Coronary artery (tissue), 2 donors: ENCODE data around the gene DLX3.

Experiments
- DNase-seq: peaks from one replicate; pipeline ENCODE4 v3.0.0-alpha.2; 2017; ENCODE audit warnings: low spot score
- H3K27ac ChIP-seq, 2 donors: fragments of 200-600 bp; sonication (generic); one replicate each; pipeline ENCODE4 v1.5.1; 2016 to 2019
- H3K4me3 ChIP-seq: fragments of 200-600 bp; sonication (generic); 2 replicates; pipeline ENCODE4 v1.5.1; 2016; ENCODE audit warnings: mild to moderate bottlenecking, moderate library complexity
- TF ChIP-seq, protein P1 (sequence below): fragments of 200-600 bp; sonication (generic); IDR thresholded peaks from one replicate; pipeline ENCODE4 v1.5.1; 2019; ENCODE audit warnings: antibody characterized with exemption

The DLX3 gene

DNA sequence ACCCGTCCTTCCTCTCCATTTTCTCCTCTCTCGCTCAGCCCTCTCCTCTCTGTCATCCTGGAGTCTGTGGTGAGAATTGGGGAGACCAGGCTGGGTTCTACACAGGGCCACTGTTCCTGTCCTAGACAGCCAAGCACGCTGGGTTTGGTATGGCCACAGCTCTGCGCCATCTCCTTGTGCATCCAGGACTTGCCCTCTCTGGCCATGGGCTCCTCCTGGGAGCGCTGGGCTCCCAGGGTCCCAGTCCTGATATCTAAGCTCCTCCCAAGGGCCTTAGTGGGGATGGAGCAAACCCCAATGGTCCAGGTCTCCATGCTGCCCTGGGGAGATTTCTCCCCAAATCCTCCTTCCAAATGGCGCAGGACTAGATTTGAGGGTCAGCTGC is 33.7 kb upstream of the DLX3 start:
- no peak for DNase-seq
- TF ChIP-seq, protein P1, sequence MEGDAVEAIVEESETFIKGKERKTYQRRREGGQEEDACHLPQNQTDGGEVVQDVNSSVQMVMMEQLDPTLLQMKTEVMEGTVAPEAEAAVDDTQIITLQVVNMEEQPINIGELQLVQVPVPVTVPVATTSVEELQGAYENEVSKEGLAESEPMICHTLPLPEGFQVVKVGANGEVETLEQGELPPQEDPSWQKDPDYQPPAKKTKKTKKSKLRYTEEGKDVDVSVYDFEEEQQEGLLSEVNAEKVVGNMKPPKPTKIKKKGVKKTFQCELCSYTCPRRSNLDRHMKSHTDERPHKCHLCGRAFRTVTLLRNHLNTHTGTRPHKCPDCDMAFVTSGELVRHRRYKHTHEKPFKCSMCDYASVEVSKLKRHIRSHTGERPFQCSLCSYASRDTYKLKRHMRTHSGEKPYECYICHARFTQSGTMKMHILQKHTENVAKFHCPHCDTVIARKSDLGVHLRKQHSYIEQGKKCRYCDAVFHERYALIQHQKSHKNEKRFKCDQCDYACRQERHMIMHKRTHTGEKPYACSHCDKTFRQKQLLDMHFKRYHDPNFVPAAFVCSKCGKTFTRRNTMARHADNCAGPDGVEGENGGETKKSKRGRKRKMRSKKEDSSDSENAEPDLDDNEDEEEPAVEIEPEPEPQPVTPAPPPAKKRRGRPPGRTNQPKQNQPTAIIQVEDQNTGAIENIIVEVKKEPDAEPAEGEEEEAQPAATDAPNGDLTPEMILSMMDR: no peak
- Histone ChIP-seq H3K4me3 (no peak overlapping the region), H3K27ac (peak overlapping the region; percentile 61 to 92)

DNA sequence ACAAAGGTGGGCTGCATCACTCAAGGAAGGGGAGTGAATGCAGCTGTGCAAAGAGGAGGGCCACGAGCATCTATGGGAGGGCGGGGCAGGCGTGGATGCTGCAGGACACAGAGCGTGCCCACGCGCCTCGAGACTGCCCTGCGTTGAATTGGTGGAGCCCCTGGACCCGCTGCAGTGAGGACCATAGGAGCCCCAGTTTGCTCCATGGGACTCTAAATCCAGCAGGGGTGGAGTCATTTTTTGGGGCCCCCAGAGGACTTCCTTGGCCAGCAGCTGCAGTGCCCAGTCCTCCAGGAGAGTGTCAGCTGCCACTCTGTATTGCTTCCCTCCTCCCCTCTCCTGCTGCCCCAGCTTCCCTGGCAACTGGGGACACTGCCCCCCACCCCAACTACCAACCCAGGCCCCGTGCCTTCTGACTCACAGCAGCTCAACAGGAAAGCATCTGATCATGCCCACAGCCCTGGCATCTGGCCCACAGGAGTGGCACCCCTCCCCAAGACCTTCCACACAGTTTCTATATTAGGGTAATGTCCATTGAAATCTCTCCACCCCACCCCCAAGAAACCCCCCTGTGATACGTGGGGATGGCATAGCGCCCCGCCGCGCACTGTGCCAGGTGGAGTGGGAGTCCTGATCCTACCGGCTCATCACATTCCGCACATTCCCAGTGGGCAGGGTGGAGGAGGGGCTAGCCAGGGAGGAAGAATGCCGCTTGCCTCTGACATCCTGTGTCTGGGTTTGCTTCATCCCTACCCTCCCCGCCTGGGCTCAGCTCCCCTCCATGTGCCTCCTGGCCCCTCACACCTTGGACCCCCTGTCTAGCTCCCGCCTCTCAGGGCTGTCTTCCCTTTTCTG is 33.1 kb upstream of the DLX3 start:
- peak overlapping the region; percentile 61 to 92 for H3K27ac ChIP-seq

DNA sequence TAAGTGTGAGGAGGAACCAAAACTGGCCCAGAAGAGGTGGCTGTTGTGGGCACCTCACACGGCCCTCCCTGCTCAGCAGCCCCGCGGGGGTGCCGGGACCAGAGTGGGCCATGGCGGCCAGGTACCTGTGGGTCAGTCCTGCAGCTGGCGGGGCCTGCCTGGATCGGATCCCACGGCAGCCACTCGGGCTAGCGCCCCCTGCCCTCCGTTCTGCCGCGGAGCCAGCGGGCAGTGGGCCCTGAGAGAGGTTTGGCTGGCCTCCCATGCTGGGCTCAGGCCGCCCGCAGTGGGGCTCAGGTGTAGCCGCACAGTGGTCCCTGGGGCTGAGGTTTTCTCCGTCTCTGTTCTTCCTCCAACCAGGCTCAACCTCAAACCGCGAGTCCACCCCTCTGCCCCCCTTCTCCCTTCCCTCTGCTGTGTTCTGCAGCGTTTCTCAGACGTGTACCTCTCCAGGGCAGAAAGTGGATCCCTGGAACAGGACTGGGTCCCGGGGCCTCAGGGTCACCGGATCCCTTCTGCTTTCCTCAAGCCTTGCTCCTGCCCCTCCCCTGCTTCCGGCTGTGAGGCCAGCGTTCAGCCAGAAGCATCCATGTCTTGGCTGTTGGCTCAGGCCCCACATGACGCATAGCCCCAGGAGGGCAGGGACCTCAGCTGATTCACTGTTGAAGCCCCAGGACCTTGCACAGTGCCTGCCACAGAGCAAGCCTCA is 32.3 kb upstream of the DLX3 start:
- TF ChIP-seq, protein P1: no peak
- peak overlapping the region; percentile 65 for H3K4me3 ChIP-seq
- H3K27ac ChIP-seq: peak overlapping the region; percentile 61 to 92
- DNase-seq: peak; percentile 93

More for the DNA sequence above, 33.1 kb upstream of the DLX3 start:
- H3K4me3 ChIP-seq: peak overlapping the region; percentile 65
- TF ChIP-seq, protein P1: no peak
- no peak for DNase-seq

DNA sequence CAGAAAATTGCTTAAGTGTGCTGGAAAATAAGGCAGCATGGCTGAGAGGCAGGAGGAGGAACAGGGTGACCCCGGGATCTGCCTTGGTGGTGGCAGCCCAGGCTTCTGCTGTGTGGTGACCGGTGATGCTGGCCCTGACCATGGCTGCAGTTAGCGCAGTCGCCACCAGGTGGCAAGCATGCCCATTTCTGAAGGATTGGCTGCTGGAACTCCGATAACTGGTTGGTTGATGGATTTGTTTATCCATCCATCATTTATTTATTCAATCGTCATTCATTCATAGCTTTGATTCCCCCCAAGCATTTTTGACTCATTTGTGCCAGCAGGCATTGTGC is 31.8 kb upstream of the DLX3 start:
- Histone ChIP-seq H3K4me3 (peak overlapping the region; percentile 65), H3K27ac (peak overlapping the region; percentile 61 to 92)
- TF ChIP-seq, protein P1: peak; percentile 93
- DNase-seq: peak; percentile 88

DNA sequence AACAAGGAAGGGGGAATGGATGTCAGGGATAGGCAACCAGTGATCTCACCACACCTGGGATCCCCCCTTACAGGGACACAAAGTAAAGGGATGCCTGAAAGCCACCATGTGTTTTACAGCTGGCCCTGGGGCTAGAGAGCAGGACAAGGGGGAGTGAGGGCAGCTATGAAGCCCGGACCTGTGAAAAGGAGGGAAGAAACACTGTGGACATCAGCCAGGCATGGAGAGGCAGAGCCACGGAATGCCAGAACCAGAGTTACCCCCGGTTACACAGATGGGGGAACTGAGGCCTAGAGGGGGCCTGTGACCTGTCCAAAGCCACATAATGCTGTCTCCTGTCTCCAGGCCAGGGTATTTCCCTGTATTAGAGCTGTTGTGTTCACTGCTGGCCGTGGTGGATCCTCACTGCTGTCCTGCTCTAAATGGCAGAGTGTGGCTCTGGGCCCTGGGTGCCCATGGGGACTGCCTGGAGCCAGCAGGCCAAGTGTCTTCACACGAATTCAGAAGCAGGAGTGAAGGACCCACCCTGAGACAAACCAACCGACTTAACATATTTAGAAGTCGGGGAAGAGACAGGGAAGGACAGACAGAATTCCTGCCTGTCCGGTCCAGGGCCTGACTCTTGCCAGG is 31.1 kb upstream of the DLX3 start:
- Histone ChIP-seq H3K4me3 (no peak overlapping the region), H3K27ac (peak overlapping the region in 1 of 2 donors; percentile 61)
- no peak for DNase-seq
- TF ChIP-seq, protein P1: no peak

DNA sequence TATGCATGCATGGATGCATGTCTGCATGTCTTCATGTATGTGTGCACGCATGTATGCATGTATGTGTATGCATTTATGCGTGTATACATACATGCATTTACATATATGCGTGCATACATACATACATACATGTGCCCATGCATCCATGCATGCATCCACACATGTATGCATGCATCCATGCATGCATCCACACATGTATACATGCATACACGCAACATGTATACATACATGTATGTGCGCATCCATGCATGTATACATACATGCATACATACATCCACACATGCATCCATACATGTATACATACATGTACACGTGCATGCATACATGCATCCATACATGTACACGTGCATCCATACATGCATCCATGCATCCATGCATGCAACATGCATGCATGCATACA is 29.8 kb upstream of the DLX3 start:
- no peak overlapping the region for H3K4me3 ChIP-seq
- TF ChIP-seq, protein P1: no peak
- H3K27ac ChIP-seq: no peak overlapping the region
- DNase-seq: no peak
